GM18520 (cell line): ENCODE measurements around the gene TMEM235.

Experiments used
- ATAC-seq: cut with Tn5 transposase; IDR thresholded peaks from one replicate; pipeline ENCODE4 v1.9.1; 2021; ENCODE audit not compliant: unreplicated experiment

TMEM235 gene

DNA sequence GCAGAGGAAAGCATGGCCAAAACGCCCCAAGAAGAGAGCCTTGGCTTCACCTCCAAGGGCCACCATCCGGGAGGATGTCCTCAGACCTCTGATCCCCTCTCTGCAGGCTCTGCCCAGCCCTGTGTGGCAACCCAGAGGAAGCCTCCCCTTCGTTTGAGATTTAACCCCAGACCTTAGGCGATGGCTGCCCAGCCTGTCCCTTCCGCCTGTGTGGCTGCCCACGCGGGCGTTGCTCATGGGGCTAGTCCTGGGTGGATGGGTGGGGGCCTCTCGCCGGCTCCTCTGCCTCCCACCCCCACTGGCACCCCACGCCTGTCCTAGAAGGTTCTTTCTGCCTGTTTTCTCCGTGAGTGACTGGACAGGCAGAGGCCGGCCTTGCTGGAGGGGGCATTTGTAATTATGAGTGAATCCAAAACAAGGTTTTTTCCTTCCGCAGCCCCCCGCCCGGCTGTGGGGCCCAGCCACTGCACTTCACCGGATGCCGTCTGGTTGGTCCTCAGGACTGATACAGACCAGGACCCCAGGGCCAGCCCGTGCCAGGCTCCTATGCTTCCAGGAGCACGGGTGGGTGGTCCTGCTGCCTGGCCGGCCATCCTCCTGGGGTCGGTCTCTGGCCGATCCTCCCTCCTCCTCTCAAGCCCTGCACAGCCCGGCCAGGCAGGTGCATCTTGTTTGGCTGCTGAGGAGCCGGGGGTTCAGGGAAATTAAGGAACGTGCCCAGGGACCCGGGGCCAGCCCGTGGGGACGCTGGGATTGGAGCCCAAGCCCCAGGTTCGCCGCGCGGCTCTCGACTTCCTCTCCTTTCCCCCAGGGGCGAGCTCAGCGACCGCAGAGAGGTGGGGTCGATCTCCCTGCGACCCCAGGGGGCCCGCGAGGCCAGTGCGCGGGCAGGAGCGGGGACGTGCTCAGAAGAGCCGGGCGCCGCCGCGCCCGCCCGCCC, at the start of gene TMEM235:
Gene TMEM235 (plus strand): TSS at position 636 of the 940 bp plus-strand sequence. CDS start 393 bp downstream, outside the sequence.
- ATAC-seq, result no peak

DNA sequence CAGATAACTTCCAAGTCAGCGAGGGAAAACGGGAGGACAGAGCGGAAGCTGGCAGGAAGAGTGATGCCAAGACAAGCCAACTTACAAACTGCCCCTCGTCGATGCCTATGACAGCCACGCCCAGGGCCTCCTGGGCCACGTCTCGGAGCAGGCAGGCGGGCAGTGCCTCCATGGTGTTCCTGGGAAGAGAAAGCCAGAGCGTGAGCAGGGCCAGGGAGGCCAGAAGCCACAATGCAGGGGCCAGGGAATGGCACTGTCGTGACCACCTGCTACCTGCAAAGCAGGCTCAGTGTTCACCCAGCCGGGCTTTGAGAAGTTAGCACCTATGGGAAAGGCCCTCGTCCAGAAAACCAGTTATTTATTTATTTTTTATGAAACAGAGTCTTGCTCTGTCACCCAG, 48.9 kb upstream of the TMEM235 start:
- no peak for ATAC-seq

DNA sequence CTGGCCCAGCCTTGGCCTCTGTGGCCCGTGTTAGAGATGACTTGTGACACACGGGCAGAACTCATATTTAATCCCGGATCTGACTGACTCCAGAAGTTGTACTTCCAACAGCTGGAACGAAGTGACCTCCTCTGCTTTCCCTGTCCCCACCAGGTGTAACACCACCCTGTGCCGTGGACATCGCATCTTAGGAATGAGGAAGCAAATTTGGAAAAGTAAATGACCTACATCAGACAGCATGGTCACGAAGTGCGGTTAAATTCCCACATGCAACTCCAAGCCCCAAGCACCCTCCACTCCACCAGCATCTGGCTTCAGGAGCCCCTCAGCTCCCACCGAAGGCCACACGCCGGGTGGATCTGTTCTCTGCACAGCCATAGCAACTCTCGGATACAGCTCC, 47.5 kb upstream of the TMEM235 start:
- no peak for ATAC-seq

DNA sequence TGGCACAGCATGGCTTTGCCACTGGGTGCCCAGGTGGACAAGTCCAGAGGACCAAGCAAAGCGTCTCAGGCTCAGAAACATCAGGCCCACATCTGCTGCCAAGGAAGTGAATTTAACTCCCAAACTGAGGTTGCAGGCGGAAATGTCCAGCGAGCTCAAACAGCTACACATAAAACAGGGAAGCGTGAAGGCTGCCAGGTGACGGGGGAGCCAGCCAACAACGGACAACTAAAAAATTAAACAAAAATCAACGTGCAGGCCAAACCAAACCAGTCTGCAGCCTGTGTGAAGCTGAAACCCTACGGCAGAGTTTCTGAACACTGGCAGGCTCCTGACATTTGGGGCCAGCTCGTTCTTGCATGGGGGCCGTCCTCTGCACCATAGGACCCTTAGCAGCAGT, 47.1 kb upstream of the TMEM235 start:
- no peak for ATAC-seq

DNA sequence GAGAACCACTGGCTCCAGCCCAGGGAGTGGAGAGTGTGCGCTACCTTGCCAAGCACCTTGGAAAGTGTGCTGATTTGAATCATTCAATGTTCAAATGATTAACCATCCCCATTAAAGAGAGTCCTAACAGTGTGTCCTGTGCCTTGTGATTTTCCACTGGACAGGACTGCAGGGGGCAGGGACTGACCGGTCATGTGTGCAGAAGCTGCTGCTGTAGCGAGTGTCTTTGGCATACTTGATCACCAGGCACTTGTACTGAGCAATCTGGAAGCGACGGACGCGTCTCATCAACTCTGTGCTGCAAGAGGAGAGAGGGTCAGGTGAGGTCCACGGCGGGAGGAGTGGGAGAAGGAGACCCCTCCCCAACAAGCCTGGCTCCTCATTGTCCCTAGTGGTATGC, 46.6 kb upstream of the TMEM235 start:
- ATAC-seq, result no peak

DNA sequence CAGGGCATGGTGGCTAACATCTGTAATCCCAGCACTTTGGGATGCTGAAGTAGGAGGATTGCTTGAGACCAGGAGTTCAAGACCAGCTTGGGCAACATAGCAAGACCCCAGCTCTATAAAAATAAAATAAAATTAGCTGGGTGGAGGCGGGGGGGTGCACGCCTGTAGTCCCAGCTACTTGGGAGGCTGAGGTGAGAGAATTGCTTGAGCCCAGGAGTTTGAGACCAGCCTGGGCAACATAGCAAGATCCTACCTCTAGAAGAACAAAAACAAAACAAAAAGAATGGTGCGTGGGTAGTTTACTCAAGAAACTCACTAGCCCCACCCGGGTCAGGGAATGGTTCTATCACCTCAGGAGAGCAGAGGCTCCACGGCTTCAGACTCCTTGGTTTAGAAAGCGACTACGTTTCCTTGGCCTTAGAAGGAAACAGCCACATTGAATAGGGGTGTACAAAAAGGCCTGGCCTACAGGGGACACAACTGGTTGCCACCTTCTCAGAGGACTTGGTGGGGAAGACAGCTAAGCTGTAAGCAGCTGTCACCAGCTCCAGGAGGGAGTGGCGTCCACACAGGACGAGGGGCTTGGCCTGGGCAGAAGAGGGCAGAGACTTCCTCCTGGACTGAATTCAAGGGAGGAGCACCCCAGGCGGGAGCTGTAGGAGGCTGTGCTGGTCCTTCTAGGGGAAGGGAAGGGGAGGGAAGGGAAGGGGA, 45.3 kb upstream of the TMEM235 start:
- no peak for ATAC-seq

DNA sequence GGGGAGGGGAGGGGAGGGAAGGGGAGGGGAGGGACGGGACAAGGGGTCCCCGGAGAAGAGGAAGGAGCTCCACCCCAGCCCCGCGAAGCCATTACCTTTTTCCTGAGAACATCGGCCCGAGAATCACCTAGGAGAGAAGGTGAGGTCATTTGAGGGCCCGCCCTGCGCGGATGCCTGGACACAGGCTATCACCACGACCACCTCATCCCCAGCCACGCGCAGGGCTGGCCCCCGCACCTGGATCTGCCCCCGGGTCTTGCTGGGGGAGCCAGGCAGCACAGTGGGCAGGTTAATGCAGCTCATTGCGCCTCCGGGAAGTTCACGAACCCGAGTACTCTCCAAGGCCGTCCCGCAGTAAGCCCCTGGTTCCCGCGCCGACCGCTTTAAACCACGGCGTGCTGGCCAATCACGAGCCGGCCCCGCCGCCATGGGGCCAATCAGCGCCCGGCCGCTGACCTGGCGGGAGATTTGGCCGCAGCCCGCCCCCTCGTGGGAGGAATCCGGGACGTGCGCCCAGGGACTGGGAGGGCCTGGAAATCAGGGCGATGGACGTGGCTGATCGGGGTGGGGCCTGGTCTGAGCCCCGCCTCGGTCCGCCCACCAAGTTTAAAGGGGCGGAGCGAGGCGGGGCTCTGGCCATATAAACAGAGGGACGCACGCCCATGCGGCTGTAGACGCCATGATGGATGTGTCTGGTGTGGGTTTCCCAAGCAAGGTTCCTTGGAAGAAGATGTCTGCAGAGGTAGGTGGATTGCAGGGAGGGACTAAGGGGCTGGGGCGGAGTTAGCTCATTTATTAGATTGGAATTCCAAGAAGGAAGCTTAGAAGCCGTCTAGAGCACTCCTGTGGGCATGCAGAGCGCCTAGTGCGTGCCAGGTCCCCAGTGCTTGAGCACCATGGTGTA, 44.5 kb upstream of the TMEM235 start, which contains the start of the genes AFMID and TK1:
Gene AFMID (plus strand): TSS at position 671 of the 904 bp plus-strand sequence. CDS start 9 bp downstream, at position 680.
Gene TK1 (minus strand): TSS at position 361 of the 904 bp plus-strand sequence. CDS start 58 bp downstream, at position 303.
- peak; percentile 82 for ATAC-seq

DNA sequence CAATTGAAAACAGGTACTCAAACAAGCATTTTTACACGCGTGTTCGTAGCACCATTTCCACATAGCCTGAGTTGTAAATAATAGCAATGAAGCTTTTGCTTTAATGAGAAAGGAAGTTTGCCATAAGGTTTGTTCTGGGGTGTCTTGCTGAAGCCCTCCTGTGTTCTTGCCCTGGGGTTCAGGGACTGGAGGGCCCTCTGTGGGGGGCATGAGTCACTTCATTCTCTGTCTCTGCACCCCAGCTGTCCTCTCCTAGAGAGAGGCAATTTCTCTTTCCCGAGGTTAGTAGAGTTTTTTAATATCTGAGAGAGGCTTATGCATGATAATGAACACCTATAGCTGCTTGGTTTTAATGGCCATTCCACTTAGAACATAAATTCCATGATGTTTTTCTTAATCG, 34.7 kb upstream of the TMEM235 start:
- no peak for ATAC-seq

DNA sequence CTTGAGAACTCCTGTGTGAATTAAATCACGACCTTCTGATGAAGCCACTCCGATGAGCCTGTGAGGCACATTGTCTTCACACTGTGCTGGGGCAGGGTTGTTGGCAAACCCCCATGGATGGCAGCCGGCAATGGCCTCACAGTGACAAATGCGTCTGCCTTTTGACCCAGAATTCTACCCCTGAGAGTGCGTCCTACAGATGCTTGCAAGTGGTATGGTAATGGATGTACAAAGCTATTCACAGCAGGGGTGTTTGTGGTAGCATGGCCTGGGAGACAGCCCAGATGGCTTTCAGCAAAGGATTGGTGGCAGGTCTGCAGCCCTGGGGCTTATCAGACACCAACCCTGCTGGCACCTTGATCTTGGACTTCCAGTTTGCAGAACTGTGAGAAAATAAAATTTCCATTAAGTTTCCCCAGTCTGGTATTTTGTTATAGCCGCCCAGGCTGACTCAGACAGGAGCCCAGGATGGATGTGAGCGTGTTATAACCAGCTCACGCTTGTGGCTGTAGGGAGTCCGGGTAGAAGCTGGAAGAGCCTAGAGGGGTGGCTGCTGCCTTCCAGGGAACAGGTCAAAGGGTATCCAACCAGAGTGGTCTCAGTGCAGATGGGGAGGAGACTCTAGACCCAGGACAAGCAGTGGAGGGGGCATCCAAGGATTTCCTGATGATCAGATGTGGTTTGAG, 34.1 kb upstream of the TMEM235 start:
- ATAC-seq, result no peak

DNA sequence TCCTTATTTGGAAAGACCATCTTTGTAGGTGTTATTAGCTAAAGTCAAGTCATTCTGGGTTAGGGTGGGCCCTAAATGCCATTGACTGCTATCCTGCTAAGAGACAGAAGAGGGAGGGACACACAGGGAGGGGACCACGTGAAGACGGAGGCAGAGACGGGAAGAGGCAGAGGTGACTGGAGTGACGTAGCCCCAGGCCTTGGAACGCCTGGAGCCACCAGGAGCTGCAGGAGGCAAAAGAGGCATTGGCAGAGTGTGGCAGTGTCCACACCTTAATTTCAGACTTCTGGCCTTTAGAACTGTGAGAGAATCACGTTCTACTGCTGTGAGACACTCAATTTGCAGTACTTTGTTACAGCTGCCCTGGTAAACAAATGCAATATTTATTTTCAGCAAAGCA, 31.0 kb upstream of the TMEM235 start:
- no peak for ATAC-seq

DNA sequence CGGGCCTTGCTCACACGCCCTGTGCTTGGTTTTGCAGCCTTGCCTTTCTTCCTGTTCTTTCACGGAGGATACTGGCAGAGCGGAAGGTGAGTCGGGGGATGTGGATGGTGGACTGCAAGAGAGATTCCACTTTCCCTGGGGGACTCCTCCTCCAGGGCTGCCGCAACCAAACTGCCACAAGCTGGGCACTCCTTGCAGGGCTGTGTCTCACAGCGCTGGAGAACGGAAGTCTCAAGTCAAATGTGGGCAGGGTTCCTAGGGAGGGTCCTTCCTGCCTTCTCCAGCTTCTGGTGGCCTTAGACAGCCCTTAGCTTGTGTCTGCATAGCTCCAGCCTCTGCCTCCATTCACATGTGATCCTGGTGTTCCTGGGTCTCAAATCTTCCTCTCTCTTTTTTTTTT, 28.8 kb upstream of the TMEM235 start:
- ATAC-seq, result no peak

DNA sequence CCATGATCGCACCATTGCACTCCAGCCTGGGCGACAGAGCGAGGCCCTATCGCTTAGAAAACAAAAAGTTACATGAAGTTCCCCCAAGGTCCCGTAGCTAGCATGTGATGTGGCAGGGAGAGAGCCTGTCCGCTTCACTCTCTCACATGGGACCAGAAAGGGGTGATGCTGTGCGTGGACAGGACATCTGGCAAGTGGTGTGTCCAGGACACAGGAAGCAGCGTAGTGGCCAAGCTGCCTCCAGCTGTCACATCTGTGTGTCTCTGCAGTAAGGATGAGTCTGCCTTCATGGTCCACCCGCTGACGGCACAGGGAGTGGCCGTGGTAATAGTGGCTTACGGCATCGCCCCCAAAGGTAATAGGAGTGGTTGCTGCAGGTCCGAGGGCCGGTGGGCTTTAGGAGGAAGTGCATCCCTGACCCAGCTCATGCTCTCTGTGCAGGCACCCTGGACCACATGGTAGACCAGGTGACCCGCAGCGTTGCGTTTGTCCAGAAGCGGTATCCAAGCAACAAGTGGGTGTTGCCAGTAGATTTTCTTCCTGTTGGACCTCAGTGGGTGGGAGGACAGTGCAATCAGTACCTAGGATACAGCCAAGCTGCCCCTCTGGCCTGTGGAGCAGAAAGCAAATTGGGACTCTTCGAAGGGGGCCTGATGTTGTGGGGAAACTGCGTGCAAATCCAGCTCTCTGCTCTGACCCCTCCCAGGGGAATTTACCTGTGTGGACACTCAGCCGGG, 26.9 kb upstream of the TMEM235 start:
- ATAC-seq, result no peak

DNA sequence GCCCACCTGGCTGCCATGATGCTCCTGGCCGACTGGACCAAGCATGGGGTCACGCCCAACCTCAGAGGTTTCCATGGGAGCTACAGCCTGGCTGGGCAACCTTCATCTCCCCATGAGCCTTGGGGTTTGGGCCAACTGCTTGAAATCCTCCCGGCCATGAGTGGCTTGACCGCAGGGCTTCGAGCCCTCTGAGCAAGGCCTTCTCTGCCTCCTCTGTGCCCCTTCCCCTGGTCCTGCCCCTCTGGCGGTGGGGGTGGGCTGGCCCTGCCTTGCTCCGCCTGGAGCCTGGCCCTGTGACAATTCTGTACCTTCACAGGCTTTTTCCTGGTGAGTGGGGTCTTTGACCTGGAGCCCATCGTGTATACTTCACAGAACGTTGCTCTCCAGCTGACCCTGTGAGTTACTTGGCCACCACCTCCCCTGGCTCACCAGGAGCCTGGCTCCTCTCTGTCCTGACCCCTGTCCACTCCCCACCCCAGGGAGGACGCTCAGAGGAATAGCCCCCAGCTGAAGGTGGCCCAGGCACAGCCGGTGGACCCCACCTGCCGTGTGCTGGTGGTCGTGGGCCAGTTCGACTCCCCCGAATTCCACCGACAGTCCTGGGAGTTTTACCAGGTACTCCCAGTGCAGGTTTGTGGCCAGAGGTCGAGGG, 26.2 kb upstream of the TMEM235 start:
- no peak for ATAC-seq

DNA sequence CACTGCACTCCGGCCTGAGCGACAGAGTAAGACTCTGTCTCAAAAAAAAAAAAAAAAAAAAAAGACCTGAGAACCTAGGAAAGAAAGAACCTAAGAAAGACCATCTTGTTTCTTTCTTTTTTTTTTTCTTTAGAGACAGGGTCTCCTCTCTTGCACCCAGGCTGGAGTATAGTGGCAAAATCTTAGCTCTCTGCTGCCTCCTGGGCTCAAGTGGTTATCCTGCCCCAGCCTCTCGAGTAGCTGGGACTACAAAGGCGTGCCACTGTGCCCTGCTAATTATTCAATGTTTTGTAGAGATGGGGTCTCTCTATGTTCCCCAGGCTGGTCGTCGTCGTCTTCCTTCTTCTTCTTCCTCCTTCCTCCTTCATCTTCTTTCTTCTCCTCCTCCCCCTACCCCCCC, 25.1 kb upstream of the TMEM235 start:
- ATAC-seq, result no peak

DNA sequence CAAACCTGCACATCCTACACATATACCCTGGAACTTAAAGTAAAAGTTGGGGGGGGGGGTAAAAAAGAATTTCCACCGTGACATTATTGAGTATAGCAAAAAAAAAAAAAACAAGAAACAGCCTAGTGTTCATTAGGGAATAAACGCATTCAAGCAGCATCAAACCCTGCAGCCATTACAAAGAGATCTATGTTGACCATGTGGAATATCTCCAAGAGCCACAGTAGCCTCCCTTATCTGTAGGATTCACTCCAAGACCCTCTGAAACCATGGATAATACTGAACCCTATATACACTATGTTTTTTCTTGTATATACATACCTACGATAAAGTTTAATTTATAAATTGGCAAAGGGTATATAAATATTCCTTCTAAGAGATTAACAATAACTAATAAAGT, 22.9 kb upstream of the TMEM235 start:
- no peak for ATAC-seq

DNA sequence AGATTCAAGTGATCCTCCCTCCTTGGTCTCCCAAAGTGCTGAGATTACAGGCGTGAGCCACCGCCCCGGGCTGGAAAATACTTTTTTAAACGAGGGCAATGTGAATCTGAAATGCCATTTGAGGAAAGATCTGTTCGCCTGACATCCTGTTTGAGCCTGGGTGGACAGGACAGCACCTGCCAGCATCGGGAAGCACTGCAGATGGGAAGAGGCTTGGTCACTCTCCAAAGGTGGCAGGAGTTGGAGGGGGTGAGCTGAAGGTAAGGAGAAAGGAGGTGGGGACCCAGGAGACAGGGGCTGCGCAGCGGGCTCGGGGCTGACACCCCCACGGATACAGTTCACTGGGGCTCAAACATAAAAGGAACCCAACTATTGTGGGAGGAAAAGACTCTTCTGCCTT, 21.3 kb upstream of the TMEM235 start:
- ATAC-seq, result no peak

DNA sequence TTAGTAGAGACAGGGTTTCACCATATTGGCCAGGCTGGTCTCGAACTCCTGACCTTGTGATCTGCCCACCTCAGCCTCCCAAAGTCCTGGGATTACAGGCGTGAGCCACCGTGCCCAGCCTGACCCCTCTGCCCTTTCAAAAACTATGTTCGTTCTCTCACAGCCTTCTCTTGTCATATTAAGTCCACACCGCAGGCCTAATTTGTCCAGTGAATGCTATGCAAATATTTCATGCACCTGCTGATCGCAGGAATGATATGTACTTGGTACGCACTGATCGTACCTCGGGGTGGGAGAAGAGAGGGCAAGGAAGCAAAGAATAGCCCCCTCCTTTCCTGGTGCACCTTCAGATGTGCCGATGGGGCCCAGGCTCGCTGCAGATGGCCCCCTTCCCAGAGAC, 20.4 kb upstream of the TMEM235 start:
- ATAC-seq, result no peak

DNA sequence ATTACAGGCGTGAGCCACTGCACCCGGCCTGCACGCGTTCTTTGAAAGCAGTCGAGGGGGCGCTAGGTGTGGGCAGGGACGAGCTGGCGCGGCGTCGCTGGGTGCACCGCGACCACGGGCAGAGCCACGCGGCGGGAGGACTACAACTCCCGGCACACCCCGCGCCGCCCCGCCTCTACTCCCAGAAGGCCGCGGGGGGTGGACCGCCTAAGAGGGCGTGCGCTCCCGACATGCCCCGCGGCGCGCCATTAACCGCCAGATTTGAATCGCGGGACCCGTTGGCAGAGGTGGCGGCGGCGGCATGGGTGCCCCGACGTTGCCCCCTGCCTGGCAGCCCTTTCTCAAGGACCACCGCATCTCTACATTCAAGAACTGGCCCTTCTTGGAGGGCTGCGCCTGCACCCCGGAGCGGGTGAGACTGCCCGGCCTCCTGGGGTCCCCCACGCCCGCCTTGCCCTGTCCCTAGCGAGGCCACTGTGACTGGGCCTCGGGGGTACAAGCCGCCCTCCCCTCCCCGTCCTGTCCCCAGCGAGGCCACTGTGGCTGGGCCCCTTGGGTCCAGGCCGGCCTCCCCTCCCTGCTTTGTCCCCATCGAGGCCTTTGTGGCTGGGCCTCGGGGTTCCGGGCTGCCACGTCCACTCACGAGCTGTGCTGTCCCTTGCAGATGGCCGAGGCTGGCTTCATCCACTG, 17.3 kb upstream of the TMEM235 start, which contains the start of gene BIRC5:
Gene BIRC5 (plus strand): TSS at position 238 of the 690 bp plus-strand sequence. CDS start 64 bp downstream, at position 302.
- ATAC-seq, result peak; percentile 56
